SW480 (cell line): ENCODE data around the gene MTERF4.

Experiments
- DNase-seq: peaks from one replicate; pipeline ENCODE4 v3.0.0-alpha.2; 2016; ENCODE audit warnings: low spot score

The MTERF4 gene

DNA sequence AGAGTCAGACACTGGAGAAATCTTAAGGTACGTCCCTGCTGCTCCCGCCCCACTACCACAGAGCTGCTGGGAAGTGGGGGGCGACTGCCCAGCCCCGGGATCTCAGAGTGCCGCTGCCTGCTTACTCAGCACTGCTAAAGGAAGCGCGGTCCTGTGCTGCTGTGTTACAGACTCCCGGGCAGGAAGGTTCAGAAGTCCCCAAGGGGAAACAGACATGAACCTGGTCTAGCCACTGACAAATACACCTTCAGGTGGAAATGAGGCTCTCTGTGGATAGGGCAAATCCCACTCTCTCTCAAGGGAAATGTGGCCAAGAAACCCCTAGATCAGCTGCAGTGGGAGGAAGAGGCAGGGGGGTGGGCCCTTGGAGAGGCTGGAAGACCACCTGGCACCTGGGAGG is 13.7 kb downstream of the MTERF4 start:
- no peak for DNase-seq

DNA sequence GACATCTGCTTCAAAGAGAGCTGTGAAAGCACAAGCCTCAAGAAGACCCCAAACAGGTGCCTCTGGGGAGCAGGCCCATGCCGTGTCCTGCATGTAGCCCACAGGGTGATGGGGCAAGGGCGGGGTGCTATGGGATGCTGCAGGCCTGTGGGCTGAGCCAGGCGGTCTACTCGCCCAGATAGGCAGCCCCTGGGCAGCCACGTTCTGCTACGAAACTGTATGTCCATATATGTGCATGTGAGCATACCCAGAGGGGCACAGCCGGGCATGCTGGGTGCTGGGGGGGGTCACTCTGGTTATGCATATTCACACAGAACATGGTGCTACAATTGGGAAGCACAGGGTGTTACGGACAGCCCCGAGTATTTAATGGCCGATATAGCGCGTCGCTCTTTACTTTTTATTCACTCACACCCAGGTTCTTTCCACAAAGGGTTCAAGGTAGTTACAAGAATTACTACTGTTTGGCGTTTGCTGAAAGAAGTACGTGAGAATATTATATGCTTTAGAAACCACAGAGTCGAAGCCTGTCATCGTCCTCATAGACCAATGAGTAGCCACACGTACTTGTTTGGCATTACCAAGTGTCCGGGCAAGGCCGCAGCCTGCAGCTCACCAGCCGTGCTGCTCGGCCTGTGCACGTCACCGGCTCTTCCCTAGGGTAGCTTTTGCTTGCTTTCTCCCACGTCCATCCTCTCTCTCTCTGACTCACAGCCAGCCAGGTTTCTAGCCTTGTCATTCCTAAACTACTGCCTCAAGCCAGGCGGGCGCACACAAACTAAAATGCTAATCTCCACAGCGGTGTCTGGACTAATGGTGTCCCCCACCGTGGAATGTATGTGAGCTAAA is 14.4 kb downstream of the MTERF4 start:
- DNase-seq = no peak

- no peak for DNase-seq
Measured at GRCh38 chr2:241084856-241085444, 17.1 kb downstream of the MTERF4 start.

GRCh38 chr2:241083091-241083415 is 19.0 kb downstream of the MTERF4 start:
- no peak for DNase-seq

DNA sequence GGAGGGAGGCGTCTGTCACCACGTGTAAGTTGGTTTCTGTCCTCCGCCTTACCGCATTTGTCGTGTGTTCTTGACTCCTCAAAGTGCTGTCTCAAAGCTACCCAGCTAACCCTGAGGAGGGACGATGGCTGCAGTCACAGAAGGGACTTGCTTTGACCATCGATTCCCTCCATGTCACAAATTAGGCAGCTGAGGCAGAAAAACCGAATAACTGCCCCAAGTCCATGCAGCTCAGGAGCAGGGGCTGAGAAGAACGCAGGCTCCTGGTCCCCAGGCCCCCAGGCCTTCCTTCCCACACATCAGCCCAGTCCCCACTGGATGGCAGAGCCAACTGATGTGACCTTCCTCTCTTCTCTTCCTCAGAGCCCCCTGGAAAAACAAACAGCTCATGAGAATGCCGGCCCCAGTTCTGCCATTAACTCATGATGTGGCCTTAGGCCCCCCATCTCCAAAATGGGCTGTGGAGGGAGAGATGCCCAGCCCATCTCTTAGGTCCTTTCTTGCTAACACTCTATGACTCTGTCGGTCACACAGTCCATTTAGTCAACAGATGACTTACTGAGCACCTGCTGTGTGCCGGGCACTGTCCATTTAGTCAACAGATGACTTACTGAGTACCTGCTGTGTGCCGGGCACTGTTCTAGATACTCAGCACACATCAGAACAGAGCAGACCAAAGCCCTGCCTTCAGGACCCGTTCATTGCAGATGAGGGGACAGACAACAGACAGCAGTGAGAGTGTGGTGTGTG is 19.6 kb downstream of the MTERF4 start:
- DNase-seq = no peak

DNA sequence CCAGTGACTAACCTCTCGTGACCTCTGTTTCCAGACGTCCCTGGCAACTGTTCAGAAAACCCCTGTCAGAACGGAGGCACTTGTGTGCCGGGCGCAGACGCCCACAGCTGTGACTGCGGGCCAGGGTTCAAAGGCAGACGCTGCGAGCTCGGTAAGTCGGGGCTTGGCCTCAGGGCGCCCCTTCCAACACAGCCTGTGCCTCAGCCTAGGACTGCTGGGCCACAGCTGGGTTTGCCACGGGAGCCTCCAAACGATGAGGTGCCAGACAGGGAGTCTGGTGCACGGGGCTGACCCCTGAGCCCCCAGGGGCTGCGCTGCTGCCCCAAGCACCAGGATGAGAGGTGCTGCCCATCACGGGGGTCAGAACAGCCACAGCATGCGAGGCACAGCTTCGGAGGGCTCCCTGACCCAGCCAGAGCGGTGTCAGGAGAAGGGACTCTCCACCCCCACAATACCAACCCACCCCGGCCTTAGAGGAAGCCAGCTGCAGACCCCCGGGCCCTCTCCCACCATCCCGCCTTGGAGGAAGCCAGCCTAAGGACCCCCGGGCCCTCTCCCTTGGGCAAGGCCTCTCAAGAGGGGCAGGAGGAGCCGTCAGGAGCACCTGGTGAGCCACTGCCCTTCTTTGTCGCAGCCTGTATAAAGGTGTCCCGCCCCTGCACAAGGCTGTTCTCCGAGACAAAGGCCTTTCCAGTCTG is 20.3 kb downstream of the MTERF4 start:
- DNase-seq = no peak

DNA sequence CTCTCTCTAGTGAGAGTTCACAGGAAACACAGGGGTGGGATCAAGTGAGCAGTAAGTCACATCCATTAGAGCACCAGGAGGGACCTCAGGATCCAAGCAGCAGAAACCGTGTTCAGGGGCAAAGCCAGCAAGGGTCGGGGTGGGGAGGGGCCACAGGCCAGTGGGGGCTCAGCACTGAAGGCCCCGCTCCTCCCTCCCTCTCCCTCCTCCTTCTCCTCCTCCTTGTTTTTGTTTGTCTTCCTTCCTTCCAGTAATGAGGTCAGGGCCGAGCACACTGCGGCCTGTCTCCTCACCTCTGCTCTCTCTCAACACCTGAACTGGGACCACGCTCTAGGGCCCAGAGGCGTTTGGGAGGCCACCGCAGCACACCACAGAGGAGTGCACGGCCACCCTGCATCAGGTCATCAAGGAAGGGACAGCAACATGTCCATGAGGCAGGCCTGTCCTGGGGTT is 20.9 kb downstream of the MTERF4 start:
- DNase-seq = no peak

GRCh38 chr2:241080405-241081189 is 21.5 kb downstream of the MTERF4 start:
- no peak for DNase-seq

DNA sequence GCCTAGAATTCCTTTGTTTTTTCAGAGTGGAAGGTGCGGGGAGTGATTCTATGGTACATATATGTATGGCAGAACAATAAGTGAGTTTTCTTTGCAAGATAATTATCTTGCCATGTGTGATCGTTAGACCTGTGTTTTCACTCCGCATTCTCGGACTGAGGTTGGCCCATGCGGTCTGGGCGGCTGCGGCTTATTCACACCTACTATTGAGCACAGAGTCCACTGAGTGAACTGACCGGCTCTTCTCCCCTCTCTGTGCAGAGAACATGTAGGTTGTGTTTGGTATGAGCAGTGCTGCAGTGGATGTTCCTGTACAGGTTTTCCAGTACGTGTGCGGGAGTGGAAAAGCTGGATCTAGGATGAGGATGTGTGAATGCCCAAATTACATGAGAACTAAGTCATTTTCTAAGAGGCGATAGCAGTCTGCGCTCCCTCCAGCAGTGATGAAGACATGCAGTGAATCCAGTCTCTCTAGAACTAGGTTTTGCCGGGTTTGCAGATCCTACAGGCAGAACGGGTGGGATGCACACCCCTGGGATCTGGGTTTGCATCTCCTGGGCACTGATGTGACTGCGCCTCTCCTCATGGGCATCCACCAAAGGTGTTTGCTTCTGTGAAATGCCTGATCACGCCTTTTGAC is 27.1 kb downstream of the MTERF4 start:
- no peak for DNase-seq

DNA sequence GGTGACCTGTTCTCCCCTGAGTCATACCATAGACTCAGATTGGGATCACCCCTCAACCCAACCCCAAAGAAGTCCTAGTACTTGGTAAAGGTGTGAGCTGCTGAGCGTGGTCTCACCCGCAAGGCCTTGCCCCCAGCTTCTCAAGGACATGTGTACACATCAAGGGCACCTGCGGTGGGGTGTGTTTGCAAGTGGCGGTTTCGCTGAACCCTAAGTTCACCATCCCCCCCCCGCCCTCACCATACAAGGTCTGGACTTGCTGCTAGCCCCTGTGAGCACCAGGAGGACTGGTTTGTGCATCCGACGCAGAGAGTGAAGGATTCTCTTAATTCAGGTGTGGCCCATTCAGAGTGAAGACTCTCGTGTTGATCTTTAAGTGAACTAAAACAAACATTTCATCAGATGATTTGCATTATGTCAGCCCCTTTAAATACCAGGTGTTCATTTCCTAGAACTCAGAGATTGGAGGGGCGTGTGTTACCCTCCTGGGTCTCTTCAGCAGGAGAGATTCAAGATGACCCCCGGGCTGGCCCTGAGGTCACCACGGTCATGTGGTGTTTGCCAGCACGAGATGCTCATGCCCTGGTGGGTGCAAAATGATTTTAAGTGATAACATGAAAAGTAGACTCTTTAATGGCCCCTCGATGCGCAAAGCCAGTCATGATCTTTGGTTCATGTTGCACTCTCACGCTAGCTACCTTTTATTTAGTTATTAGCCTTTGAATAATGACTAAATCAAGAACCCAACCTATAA is 27.8 kb downstream of the MTERF4 start:
- DNase-seq = no peak

- DNase-seq = no peak
Measured at GRCh38 chr2:241073166-241074064, 28.7 kb downstream of the MTERF4 start.

DNA sequence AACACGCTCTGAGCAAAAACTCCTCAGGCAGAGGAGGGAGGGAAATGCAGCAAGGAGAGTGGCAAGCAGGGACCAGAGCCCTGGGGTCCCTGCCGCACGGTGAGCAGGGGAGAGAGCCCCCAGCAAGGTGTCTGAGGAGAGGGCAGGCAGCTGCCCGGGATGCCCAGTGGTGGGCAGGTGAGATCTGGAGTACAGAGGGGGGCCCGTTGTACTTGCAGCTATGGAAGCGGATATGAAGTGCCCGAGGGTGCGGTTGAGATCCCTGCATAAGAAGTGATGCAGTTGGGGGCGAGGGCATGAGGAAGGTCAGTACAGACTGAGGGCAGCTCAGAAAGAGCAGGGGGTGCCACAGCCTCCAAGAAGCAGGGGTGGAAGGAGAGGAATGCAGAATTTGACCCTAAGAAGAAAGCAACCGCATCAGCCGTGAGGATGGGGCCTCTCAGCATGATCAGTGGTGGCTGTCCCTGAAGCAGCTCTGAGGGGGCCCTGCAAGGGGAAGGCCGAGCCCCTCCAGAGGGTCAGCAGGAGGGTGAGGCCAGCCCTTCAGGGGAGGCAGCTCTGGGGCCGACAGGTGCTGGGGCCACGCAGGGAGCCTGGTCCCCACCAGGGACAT is 29.4 kb downstream of the MTERF4 start:
- no peak for DNase-seq

DNA sequence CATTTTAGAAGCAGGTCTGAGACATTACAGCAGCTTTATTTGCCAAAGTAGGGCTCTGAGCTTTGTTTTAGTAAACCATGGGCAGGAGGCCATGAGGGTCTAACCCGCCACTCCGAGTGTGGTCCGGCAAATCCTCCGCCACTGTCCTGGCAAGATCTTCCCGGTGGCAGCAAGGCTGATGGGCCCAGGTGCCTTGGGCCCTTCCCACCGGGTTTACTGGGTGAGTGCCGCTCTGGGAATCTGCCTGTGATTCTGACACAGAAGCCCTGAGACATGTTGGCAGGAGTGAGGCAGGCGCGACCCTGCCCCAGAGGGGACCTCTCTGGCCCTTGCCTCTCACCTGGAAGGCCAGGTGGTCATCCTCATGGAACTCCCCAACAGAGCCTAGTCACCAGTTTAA is 29.9 kb downstream of the MTERF4 start:
- DNase-seq = no peak

GRCh38 chr2:241071677-241072111 is 30.4 kb downstream of the MTERF4 start:
- no peak for DNase-seq

DNA sequence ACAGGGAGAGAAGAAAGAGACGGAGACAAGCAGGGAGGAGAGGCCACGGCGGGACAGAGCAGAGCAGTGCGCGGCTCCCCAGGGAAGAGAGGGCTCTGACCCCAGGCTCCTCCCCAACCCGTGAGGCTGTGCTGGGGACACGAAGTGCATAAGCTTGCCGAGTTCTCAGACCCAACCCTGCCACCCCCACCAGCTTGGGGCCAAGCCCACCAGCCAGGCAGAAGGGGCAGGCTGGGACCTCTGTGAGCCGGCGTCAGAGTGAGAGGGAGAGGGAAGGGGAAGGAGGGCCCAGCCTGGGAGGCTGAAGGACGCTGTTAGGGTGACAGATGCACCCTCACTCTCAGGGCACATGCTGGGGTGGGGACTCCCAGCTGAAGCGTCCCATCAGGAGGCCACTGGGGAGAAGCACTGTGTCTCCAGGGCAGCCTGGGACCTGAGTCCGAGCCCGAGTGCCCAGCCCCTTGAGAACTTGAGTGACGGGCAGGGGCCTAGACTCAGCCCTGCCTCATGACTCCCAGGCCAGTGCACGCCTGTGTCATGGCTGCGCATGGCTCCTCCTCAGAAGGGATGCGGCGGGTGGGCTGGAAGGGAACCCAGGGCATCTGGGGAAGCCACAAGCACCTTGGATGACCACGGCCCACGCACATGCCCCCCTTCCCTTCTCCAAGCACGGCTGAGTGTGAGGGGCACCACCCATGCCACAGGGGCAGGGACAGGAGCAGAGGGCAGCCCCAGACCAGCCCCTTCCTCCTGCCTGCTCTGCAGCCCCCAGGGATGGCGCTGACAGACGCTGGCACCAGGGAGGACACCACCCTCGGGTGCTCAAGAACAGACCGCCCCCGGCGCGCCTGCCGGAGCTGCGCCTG is 31.0 kb downstream of the MTERF4 start:
- no peak for DNase-seq

DNA sequence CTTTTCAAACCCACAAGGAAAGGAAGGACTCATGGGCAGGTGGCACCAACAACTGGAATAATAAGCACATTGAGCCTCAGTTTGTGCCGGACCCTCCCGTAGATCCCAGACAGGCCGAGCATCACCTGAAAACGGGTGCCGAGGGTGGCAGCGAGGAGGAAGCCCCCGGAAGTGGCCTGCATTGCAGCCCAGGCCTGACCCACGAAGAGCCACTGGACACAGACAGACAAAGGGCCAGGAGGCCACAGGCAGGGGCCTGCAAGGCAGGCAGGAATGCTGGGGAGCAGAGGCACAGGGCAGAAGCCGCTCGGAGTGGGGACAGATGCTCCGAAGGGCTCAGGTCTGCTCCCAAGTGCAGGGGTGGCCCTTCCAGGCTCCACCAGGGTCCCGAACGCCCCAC is 31.7 kb downstream of the MTERF4 start:
- DNase-seq = no peak

- no peak for DNase-seq
Measured at GRCh38 chr2:241069821-241070281, 32.2 kb downstream of the MTERF4 start.
